Measurements from ENCODE around the gene SPATA16.
"Not testable (repeated sequence)": the region's sequence is repeated elsewhere in the genome, so short reads cannot be mapped to it uniquely, and the experiment has no call there.

SPATA16 gene

GRCh38 chr3:172972717-172973116 is 168.3 kb downstream of the SPATA16 start:
- no peak for ATAC-seq
- TF ChIP-seq ZNF8 (CRISPR knock-in tag; IDR thresholded peaks at IDR 0.05), result no peak
- no peak for TF ChIP-seq BACH2 (CRISPR knock-in tag; IDR thresholded peaks at IDR 0.05; ENCODE audit: borderline replicate concordance)
- TF ChIP-seq ZFP30 (CRISPR knock-in tag; IDR thresholded peaks at IDR 0.05), result no peak
- no peak for TF ChIP-seq RARB (CRISPR knock-in tag; IDR thresholded peaks at IDR 0.05)

- ATAC-seq, result no peak
- TF ChIP-seq TCF4 (CRISPR knock-in tag; IDR thresholded peaks at IDR 0.05; ENCODE audit: borderline replicate concordance) (no peak), ZC3H10 (CRISPR knock-in tag; IDR thresholded peaks at IDR 0.05) (no peak), ZNF8 (CRISPR knock-in tag; IDR thresholded peaks at IDR 0.05) (no peak), CSDC2 (CRISPR knock-in tag; IDR thresholded peaks at IDR 0.05) (no peak), SNAI2 (CRISPR knock-in tag; IDR thresholded peaks at IDR 0.05) (no peak), ZFP30 (CRISPR knock-in tag; IDR thresholded peaks at IDR 0.05) (no peak), TSHZ2 (CRISPR knock-in tag; IDR thresholded peaks at IDR 0.05) (no peak), ZNF565 (CRISPR knock-in tag; conservative IDR thresholded peaks at IDR 0.05; ENCODE audit: low read depth) (no peak), PPARA (CRISPR knock-in tag; IDR thresholded peaks at IDR 0.05; ENCODE audit: borderline replicate concordance) (no peak), POU6F1 (CRISPR knock-in tag; IDR thresholded peaks at IDR 0.05; ENCODE audit: borderline replicate concordance, low read depth) (no peak), ISL1 (CRISPR knock-in tag; IDR thresholded peaks at IDR 0.05) (no peak), CSRNP3 (CRISPR knock-in tag; IDR thresholded peaks at IDR 0.05) (no peak)
These were observed 169.0 kb downstream of the SPATA16 start for GRCh38 chr3:172972067-172972466.

- no peak for ATAC-seq
- no peak for TF ChIP-seq ZNF8 (CRISPR knock-in tag; IDR thresholded peaks at IDR 0.05)
- TF ChIP-seq GLIS3 (CRISPR knock-in tag; IDR thresholded peaks at IDR 0.05), result no peak
These were observed 172.4 kb downstream of the SPATA16 start for GRCh38 chr3:172968646-172969045.

- ATAC-seq, result no peak
- TF ChIP-seq CSDC2 (CRISPR knock-in tag; IDR thresholded peaks at IDR 0.05) (no peak), ARNTL (CRISPR knock-in tag; IDR thresholded peaks at IDR 0.05; ENCODE audit: borderline replicate concordance, low read depth) (no peak), PATZ1 (CRISPR knock-in tag; IDR thresholded peaks at IDR 0.05; ENCODE audit: borderline replicate concordance) (no peak), SNAI2 (CRISPR knock-in tag; IDR thresholded peaks at IDR 0.05) (no peak), ISL1 (CRISPR knock-in tag; IDR thresholded peaks at IDR 0.05) (no peak), ZNF565 (CRISPR knock-in tag; conservative IDR thresholded peaks at IDR 0.05; ENCODE audit: low read depth) (no peak), ZNF70 (CRISPR knock-in tag; IDR thresholded peaks at IDR 0.05) (no peak), CREB5 (CRISPR knock-in tag; IDR thresholded peaks at IDR 0.05; ENCODE audit: low read depth) (no peak), ZNF8 (CRISPR knock-in tag; IDR thresholded peaks at IDR 0.05) (no peak), GLIS3 (CRISPR knock-in tag; IDR thresholded peaks at IDR 0.05) (no peak), POU6F1 (CRISPR knock-in tag; IDR thresholded peaks at IDR 0.05; ENCODE audit: borderline replicate concordance, low read depth) (no peak), ESRRG (CRISPR knock-in tag; IDR thresholded peaks at IDR 0.05) (no peak), RARB (CRISPR knock-in tag; IDR thresholded peaks at IDR 0.05) (no peak), TOX (CRISPR knock-in tag; IDR thresholded peaks at IDR 0.05; ENCODE audit: borderline replicate concordance) (no peak), BACH2 (CRISPR knock-in tag; IDR thresholded peaks at IDR 0.05; ENCODE audit: borderline replicate concordance) (no peak), ZC3H10 (CRISPR knock-in tag; IDR thresholded peaks at IDR 0.05) (no peak)
These were observed 175.8 kb downstream of the SPATA16 start for GRCh38 chr3:172965256-172965655.

- not testable (repeated sequence) for ATAC-seq
These were observed 180.3 kb downstream of the SPATA16 start for GRCh38 chr3:172960626-172961182.

Measured in SK-N-SH treated with all-trans-retinoic acid at 6 μM for 48 hours (cell line).